OCI-M2 (cell line): Measurements from ENCODE around the gene SCN4B.

Experiments
- DNase-seq: peaks from one replicate; lab custom pipeline; 2025; ENCODE audit not compliant: unreplicated experiment; lab: John Stamatoyannopoulos, UW

The SCN4B gene

GRCh38 chr11:118153516-118153915, 893 bp upstream of the SCN4B start:
- no peak for DNase-seq

GRCh38 chr11:118152020-118152551, 537 bp downstream of the SCN4B start:
- DNase-seq, result no peak

GRCh38 chr11:118151431-118151830, 1.2 kb downstream of the SCN4B start:
- no peak for DNase-seq

GRCh38 chr11:118149493-118149892, 3.1 kb downstream of the SCN4B start:
- no peak for DNase-seq

- no peak for DNase-seq
Observed at GRCh38 chr11:118148856-118149255, 3.8 kb downstream of the SCN4B start.

GRCh38 chr11:118148240-118148639, 4.4 kb downstream of the SCN4B start:
- DNase-seq, result no peak

- DNase-seq, result no peak
Observed at GRCh38 chr11:118147502-118147901, 5.1 kb downstream of the SCN4B start.

GRCh38 chr11:118146554-118146953, 6.1 kb downstream of the SCN4B start:
- DNase-seq, result no peak

- DNase-seq, result no peak
Observed at GRCh38 chr11:118145285-118146227, 7.1 kb downstream of the SCN4B start.

- no peak for DNase-seq
Observed at GRCh38 chr11:118144301-118145268, 8.0 kb downstream of the SCN4B start.

- no peak for DNase-seq
Observed at GRCh38 chr11:118143661-118144185, 8.9 kb downstream of the SCN4B start.

GRCh38 chr11:118142809-118143208, 9.8 kb downstream of the SCN4B start:
- DNase-seq, result no peak

GRCh38 chr11:118142081-118142480, 10.5 kb downstream of the SCN4B start:
- no peak for DNase-seq

GRCh38 chr11:118139578-118139977, 13.0 kb downstream of the SCN4B start:
- DNase-seq, result no peak

GRCh38 chr11:118138839-118139420, 13.7 kb downstream of the SCN4B start:
- no peak for DNase-seq

- DNase-seq, result no peak
Observed at GRCh38 chr11:118136801-118137200, 15.8 kb downstream of the SCN4B start.

- DNase-seq, result no peak
Observed at GRCh38 chr11:118136341-118136740, 16.3 kb downstream of the SCN4B start.

GRCh38 chr11:118135796-118136165, 16.8 kb downstream of the SCN4B start:
- no peak for DNase-seq

GRCh38 chr11:118135051-118135795, 17.4 kb downstream of the SCN4B start:
- no peak for DNase-seq

GRCh38 chr11:118133816-118134215, 18.8 kb downstream of the SCN4B start:
- DNase-seq, result no peak
